Heart left ventricle (tissue), 13 donors: ENCODE results near the gene METRNL.

Experiments
- POLR2A ChIP-seq, 2 donors: fragments of 450-650 bp; IDR thresholded peaks; one replicate each; pipeline ENCODE4 v1.6.1; 2017; ENCODE audit warnings: antibody characterized with exemption in 2 of 2, mild to moderate bottlenecking in 2 of 2, moderate library complexity in 2 of 2
- TF ChIP-seq, protein P1 (sequence below), 12 donors: fragments of 200-600 bp; sonication (generic) in 4 of 12; IDR thresholded peaks; one replicate each; pipeline versions ENCODE4 v1.5.0 to v1.8.0; 2018 to 2022; ENCODE audit warnings: antibody characterized with exemption in 12 of 12, mild to moderate bottlenecking in 5 of 12
- donor health status: ischemic (EF 13 %, LVEDD 7.1; RV severe dilation, severe dysfunction).
- donor health status: DM: no; HTN: yes; CAD: no.
- donor health status: DM: no; HTN: no; CAD: no.
- donor health status: ischemic (EF 25% LVEDD 6.9; RV normal size, moderate dysfunction).
- donor health status: ischemic (EF 25% LVEDD 5.7; RV mildly dilated, moderate dysfunction).
- donor health status: ischemic (EF 35%, LVEDD 5.7; RV mildly dilated, moderate dysfunction).
- donor health status: nonischemic (EF 11% LVEDD 7.7; RV severe dilation, severe dysfunction).
- donor health status: DM: yes; HTN: yes; CAD: no.
- donor health status: PGD.
- donor health status: ischemic (EF 29% LVEDD 5.4; RV normal size, mild dysfunction).
- donor health status: nonischemic (EF 23%, LVEDD 6.1; RV moderate dilation, normal function).

DNA sequence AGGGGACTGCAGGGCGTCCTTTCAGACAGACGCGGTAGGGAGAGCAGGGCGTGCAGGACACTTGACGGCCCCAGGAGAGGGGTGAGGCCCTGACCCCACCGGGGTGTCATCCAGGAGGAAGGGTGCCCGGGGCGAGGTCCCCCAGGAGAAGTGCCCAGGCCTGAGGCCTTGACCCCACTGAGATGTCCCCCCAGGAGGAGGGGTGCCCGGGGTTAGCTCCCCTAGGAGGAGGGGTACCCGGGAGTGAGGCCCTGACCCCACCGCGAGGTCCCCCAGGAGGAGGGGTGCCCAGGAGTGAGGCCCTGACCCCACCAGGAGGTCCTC is 27.2 kb upstream of the METRNL start:
- TF ChIP-seq, protein P1, sequence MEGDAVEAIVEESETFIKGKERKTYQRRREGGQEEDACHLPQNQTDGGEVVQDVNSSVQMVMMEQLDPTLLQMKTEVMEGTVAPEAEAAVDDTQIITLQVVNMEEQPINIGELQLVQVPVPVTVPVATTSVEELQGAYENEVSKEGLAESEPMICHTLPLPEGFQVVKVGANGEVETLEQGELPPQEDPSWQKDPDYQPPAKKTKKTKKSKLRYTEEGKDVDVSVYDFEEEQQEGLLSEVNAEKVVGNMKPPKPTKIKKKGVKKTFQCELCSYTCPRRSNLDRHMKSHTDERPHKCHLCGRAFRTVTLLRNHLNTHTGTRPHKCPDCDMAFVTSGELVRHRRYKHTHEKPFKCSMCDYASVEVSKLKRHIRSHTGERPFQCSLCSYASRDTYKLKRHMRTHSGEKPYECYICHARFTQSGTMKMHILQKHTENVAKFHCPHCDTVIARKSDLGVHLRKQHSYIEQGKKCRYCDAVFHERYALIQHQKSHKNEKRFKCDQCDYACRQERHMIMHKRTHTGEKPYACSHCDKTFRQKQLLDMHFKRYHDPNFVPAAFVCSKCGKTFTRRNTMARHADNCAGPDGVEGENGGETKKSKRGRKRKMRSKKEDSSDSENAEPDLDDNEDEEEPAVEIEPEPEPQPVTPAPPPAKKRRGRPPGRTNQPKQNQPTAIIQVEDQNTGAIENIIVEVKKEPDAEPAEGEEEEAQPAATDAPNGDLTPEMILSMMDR (IDR thresholded peaks at IDR 0.05) = no peak
- TF ChIP-seq POLR2A (IDR thresholded peaks at IDR 0.05) = no peak
